H9 (cell line): ENCODE data around the gene ART3. TPM values are rescaled to one million over a fixed set of nuclear protein-coding genes. Genes with fewer than 3 reads are reported as not detected.
A peak's percentile ranks its signal among the peaks of the same experiment; 100 is the strongest.

Source experiments
- DNase-seq: peaks from one replicate; pipeline ENCODE4 v3.0.0-alpha.2; 2017
- H2AFZ ChIP-seq: one replicate; pipeline ENCODE4 v1.6.1; 2013; ENCODE audit warnings: mild to moderate bottlenecking, low read length, control low read depth, moderate library complexity
- H2AK5ac ChIP-seq: 2 replicates; pipeline ENCODE4 v1.6.1; 2013; ENCODE audit warnings: low read length, control low read depth, mixed read lengths; ENCODE audit not compliant: insufficient read length
- H2BK120ac ChIP-seq: one replicate; pipeline ENCODE4 v1.6.1; 2013; ENCODE audit warnings: low read depth, mild to moderate bottlenecking, low read length, control low read depth, inconsistent platforms; ENCODE audit not compliant: poor library complexity, severe bottlenecking
- H2BK12ac ChIP-seq: 2 replicates; pipeline ENCODE4 v1.6.1; 2013; ENCODE audit warnings: low read length, control low read depth, mixed read lengths, low read depth; ENCODE audit not compliant: insufficient read length
- H2BK15ac ChIP-seq: 2 replicates; pipeline ENCODE4 v1.6.1; 2013; ENCODE audit warnings: low read depth, low read length, control low read depth
- H2BK20ac ChIP-seq: one replicate; pipeline ENCODE4 v1.6.1; 2013; ENCODE audit warnings: low read depth, mild to moderate bottlenecking, low read length, control low read depth, inconsistent platforms; ENCODE audit not compliant: poor library complexity, severe bottlenecking
- H2BK5ac ChIP-seq: 2 replicates; pipeline ENCODE4 v1.6.1; 2013; ENCODE audit warnings: low read length, control low read depth, mixed read lengths; ENCODE audit not compliant: insufficient read length
- H3K14ac ChIP-seq: 2 replicates; pipeline ENCODE4 v1.6.1; 2013; ENCODE audit warnings: low read length, control low read depth; ENCODE audit not compliant: insufficient read depth
- H3K18ac ChIP-seq: 2 replicates; pipeline ENCODE4 v1.6.1; 2013; ENCODE audit warnings: low read depth, mild to moderate bottlenecking, mixed read lengths, low read length, control low read depth; ENCODE audit not compliant: insufficient read length
- H3K23ac ChIP-seq: 2 replicates; pipeline ENCODE4 v1.6.1; 2013; ENCODE audit warnings: low read length, control low read depth, mixed read lengths, low read depth; ENCODE audit not compliant: insufficient read length
- H3K23me2 ChIP-seq: 2 replicates; pipeline ENCODE4 v1.6.1; 2013; ENCODE audit warnings: low read depth, mild to moderate bottlenecking, mixed read lengths, low read length, control low read depth; ENCODE audit not compliant: insufficient read length, poor library complexity, severe bottlenecking
- H3K27ac ChIP-seq: 2 replicates; pipeline ENCODE4 v1.5.1; 2013; ENCODE audit warnings: low read length, control low read depth, mixed read lengths, low read depth; ENCODE audit not compliant: insufficient read length
- H3K27me3 ChIP-seq: 2 replicates; pipeline ENCODE4 v1.6.1; 2013; ENCODE audit warnings: low read length, control low read depth, inconsistent platforms; ENCODE audit not compliant: insufficient read depth
- H3K4ac ChIP-seq: 2 replicates; pipeline ENCODE4 v1.6.1; 2013; ENCODE audit warnings: low read depth, mild to moderate bottlenecking, control low read depth, inconsistent platforms, low read length, moderate library complexity
- H3K4me1 ChIP-seq: 2 replicates; pipeline ENCODE4 v1.6.1; 2013; ENCODE audit warnings: low read length, control low read depth, inconsistent platforms; ENCODE audit not compliant: insufficient read depth
- H3K4me2 ChIP-seq: 2 replicates; pipeline ENCODE4 v1.6.1; 2013; ENCODE audit warnings: low read length, control low read depth, mixed read lengths; ENCODE audit not compliant: insufficient read length, insufficient read depth
- H3K56ac ChIP-seq: 2 replicates; pipeline ENCODE4 v1.6.1; 2013; ENCODE audit warnings: low read depth, mild to moderate bottlenecking, mixed read lengths, low read length, control low read depth; ENCODE audit not compliant: insufficient read length
- H3K79me1 ChIP-seq: 2 replicates; pipeline ENCODE4 v1.6.1; 2013; ENCODE audit warnings: low read depth, mild to moderate bottlenecking, moderate library complexity, low read length, control low read depth, inconsistent platforms; ENCODE audit not compliant: insufficient read depth, poor library complexity, severe bottlenecking
- H3K79me2 ChIP-seq: 2 replicates; pipeline ENCODE4 v1.6.1; 2013; ENCODE audit warnings: low read length, control low read depth, inconsistent platforms; ENCODE audit not compliant: insufficient read depth
- H3K9ac ChIP-seq: 2 replicates; pipeline ENCODE4 v1.6.1; 2013; ENCODE audit warnings: low read length, control low read depth, mixed read lengths; ENCODE audit not compliant: insufficient read length; ENCODE audit errors: extremely low read depth
- H3K9me3 ChIP-seq: one replicate; pipeline ENCODE4 v1.6.1; 2013; ENCODE audit warnings: low read depth, low read length, inconsistent platforms; ENCODE audit not compliant: control insufficient read depth
- H3T11ph ChIP-seq: one replicate; pipeline ENCODE4 v1.6.1; 2013; ENCODE audit warnings: mild to moderate bottlenecking, low read length, control low read depth, inconsistent platforms
- H4K20me1 ChIP-seq: one replicate; pipeline ENCODE4 v1.6.1; 2013; ENCODE audit not compliant: control insufficient read depth, insufficient read length, insufficient read depth
- H4K5ac ChIP-seq: 2 replicates; pipeline ENCODE4 v1.6.1; 2013; ENCODE audit warnings: low read depth, mild to moderate bottlenecking, mixed read lengths, low read length, control low read depth; ENCODE audit not compliant: insufficient read length
- H4K8ac ChIP-seq: replicated peaks from 2 replicates; pipeline ENCODE4 v1.6.1; 2013; ENCODE audit warnings: low read length, control low read depth, mixed read lengths, low read depth; ENCODE audit not compliant: insufficient read length
- H4K91ac ChIP-seq: 2 replicates; pipeline ENCODE4 v1.6.1; 2013; ENCODE audit warnings: low read depth, mild to moderate bottlenecking, moderate library complexity, mixed read lengths, low read length, control low read depth; ENCODE audit not compliant: insufficient read length
- H3K27ac Mint-ChIP-seq, 3 experiments: 2 replicates in 2 of 3; 3 replicates in 1 of 3; pipeline ENCODE4 v1.8.0; 2020 to 2021; ENCODE audit warnings: mixed read lengths in 3 of 3, mild to moderate bottlenecking in 1 of 3, moderate library complexity in 1 of 3
- H3K27me3 Mint-ChIP-seq: 2 replicates; pipeline ENCODE4 v1.8.0; 2021; ENCODE audit warnings: low read depth, mild to moderate bottlenecking, moderate library complexity, mixed read lengths
- H3K36me3 Mint-ChIP-seq, 3 experiments: 2 replicates in 2 of 3; 3 replicates in 1 of 3; pipeline ENCODE4 v1.8.0; 2020 to 2021; ENCODE audit warnings: low read depth in 3 of 3, mixed read lengths in 3 of 3; ENCODE audit not compliant: insufficient read depth in 1 of 3
- H3K4me1 Mint-ChIP-seq, 2 experiments: 2 replicates each; pipeline ENCODE4 v1.8.0; 2020; ENCODE audit warnings: mixed read lengths in 2 of 2
- H3K4me3 Mint-ChIP-seq, 2 experiments: 2 replicates in 1 of 2; 3 replicates in 1 of 2; pipeline ENCODE4 v1.8.0; 2020 to 2021; ENCODE audit warnings: mild to moderate bottlenecking in 2 of 2, mixed read lengths in 2 of 2, moderate library complexity in 1 of 2
- H3K9me3 Mint-ChIP-seq, 2 experiments: 2 replicates in 1 of 2; 3 replicates in 1 of 2; pipeline ENCODE4 v1.8.0; 2020; ENCODE audit warnings: mild to moderate bottlenecking in 2 of 2, mixed read lengths in 2 of 2, moderate library complexity in 1 of 2
- CTCF ChIP-seq: fragments of 200-600 bp; sonication (generic); conservative IDR thresholded peaks from 3 replicates; pipeline ENCODE4 v1.8.0; 2021; ENCODE audit warnings: antibody characterized with exemption, mild to moderate bottlenecking
- WGBS: extraction: QIAGEN DNeasy Blood & Tissue Kit; methylation state at CpG from one replicate; pipeline ENCODE4 v1.1.7; 2013; ENCODE audit warnings: missing lambda C conversion rate, low lambda C conversion rate, mixed read lengths; ENCODE audit not compliant: insufficient read length; ENCODE audit errors: extremely low coverage; 5-methylcytosine and 5-hydroxymethylcytosine counted together
- total RNA-seq: library from RNA; stranded (reverse); gene quantifications from 2 replicates; pipeline ENCODE4 v1.2.1, GENCODE V29; 2021

The ART3 gene
- total RNA-seq, 1 experiment from 2014 or later: 0.74 TPM

DNA sequence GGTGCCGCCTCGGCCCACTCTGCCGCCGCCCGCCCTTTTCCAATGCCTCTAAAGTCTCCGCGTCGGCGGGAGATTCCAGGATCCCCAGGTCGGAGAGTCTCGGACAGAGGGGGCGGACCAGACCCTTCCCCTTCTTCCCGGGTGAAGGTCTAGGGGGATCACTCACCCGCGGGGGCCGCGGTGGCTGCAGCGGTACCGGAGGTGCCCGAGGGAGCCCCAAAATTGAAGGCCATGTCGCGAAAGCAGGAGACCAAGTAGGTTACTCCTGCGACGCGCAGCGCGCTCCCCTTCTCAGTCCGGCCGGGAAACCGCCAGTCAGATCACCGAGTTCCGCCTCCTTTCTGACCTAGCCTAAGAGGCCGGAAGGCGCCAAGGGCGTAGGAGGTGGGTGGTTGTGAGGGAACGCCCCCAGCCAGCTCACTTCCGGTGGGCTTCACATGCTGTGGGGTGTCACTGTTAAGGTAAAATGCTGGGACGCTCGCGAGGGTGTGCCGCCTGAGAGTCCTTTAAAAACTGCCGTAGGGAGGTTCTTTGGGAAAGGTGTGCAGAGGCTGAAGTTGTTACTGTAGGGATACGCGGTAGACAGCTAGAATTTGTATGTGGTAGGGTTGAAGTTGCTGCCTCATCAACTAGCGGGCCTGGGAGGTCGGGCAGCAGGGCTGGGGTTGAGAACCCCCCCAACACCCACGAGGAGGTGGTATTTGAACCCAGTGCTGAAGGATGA, 73.8 kb downstream of the ART3 start, which contains the start of gene NUP54:
Gene NUP54, minus strand, starts transcription at position 256 of the 724 bp plus-strand sequence. Its CDS starts 23 bp downstream, at position 233.
- H3T11ph ChIP-seq: no peak within 1 kb of the TSS
- Mint-ChIP-seq H3K36me3 (peaks cover 13 to 17% (median 15%) of the 10 kb centered on the region in 3 experiments), H3K27me3 (no peaks in the 10 kb centered on the region), H3K9me3 (no peaks in the 10 kb centered on the region), H3K4me3 (peak within 1 kb of the TSS; percentile 89 to 97), H3K27ac (peak within 1 kb of the TSS; percentile 97 to 99 (median 98)), H3K4me1 (peaks cover 18 to 24% of the 10 kb centered on the region in 2 experiments)
- peak within 1 kb of the TSS; percentile 1 for H3K27ac ChIP-seq
- H2BK5ac ChIP-seq: no peak within 1 kb of the TSS
- H4K8ac ChIP-seq: no peak within 1 kb of the TSS
- H3K79me2 ChIP-seq: peaks cover 23% of the 10 kb centered on the region; the same call in 1 of the 2 replicates
- H3K18ac ChIP-seq: peak within 1 kb of the TSS; percentile 91
- no peak within 1 kb of the TSS for H4K5ac ChIP-seq
- H3K27me3 ChIP-seq: no peaks in the 10 kb centered on the region
- no peaks in the 10 kb centered on the region for H3K79me1 ChIP-seq
- H3K4me2 ChIP-seq: peak within 1 kb of the TSS; percentile 89
- H3K14ac ChIP-seq: peak within 1 kb of the TSS; percentile 93; the same call in 1 of the 2 replicates
- H4K20me1 ChIP-seq: no peaks in the 10 kb centered on the region
- H4K91ac ChIP-seq: no peak within 1 kb of the TSS
- no peaks in the 10 kb centered on the region for H3K9me3 ChIP-seq
- peak within 1 kb of the TSS; percentile 82 for H3K9ac ChIP-seq
- no peak within 1 kb of the TSS for H2BK120ac ChIP-seq
- no peak within 1 kb of the TSS for H3K23ac ChIP-seq
- no peak within 1 kb of the TSS for H2BK20ac ChIP-seq
- no peak within 1 kb of the TSS for H3K4ac ChIP-seq
- no peaks in the 10 kb centered on the region for H3K4me1 ChIP-seq
- no peak within 1 kb of the TSS for H2BK12ac ChIP-seq
- H2AK5ac ChIP-seq: no peak within 1 kb of the TSS
- H2AFZ ChIP-seq: no peak within 1 kb of the TSS
- H3K23me2 ChIP-seq: peaks cover 10% of the 10 kb centered on the region
- no peak within 1 kb of the TSS for H2BK15ac ChIP-seq
- peak; percentile 96 for DNase-seq
- no peak for TF ChIP-seq CTCF
- H3K56ac ChIP-seq: no peak within 1 kb of the TSS
- WGBS: no CpG with 5 or more reads among the region's 47 CpGs
